HCEC 1CT (cell line): ENCODE data around the gene KLRC1.
"Not testable (repeated sequence)": the region's sequence is repeated elsewhere in the genome, so short reads cannot be mapped to it uniquely, and the experiment has no call there.

Source experiments
- DNase-seq: peaks from one replicate; pipeline ENCODE4 v3.0.0-alpha.2; 2017

KLRC1 gene

DNA sequence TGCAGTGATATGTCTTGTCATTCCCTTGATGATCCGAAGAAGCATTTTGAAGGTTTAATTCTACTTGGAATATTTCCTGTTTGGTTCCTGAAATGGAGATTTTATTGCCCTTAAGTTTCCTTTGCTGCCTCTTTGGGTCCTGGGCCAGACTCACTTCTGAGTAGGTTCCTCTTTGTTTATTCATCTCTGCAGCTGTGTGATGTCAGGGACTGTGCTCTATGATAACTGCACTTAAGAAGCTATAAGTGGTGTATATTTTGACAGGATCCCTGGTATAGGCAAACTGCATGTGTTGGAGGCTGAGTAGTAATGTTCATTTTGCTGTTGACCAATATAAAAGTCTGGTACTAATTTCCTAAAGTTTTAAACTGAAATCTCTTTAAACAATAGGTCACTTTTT lies 43.8 kb downstream of the KLRC1 start, which contains the start of gene KLRC4:
Gene KLRC4 (minus strand): TSS at position 366 of the 400 bp plus-strand sequence. CDS start 182 bp downstream, at position 184.
- DNase-seq: peak; percentile 63

DNA sequence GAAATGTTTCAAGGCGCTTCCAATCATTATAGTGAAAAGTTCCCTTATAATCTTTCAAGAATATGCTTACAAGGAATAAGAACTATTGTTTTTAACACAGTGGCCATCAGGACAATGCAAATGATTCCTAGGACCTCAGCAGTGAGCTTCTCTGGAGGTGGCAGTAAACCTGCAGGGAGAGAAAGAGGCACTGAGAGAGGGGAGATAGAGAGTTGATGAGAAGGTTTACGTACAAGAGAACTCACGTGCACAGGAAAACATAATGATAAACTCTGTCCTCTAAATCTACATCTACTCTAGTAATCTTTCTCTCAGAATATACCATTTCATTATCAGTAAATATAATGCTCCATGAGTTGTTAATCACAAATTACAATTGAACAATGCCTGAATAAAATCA lies 44.3 kb downstream of the KLRC1 start:
- DNase-seq: no peak

DNA sequence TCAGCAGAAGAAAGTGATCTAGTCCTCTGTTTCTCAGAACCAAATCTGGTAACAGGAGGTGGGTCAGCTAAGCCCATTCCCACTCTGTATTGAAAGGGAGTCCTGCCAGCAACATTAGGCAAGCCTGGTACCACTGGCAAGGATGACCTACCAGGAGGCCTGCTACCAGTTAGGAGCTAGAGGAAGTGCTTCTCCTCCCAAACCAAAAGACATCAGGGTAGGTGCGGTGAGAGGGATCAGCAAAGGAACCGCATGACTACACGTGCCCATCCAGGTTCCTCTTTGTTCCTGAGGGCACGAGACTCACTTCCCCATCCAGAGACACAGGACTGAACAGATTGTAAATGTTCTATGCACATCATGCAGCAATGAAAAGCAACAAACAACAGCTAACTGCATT lies 46.5 kb downstream of the KLRC1 start:
- DNase-seq: no peak

DNA sequence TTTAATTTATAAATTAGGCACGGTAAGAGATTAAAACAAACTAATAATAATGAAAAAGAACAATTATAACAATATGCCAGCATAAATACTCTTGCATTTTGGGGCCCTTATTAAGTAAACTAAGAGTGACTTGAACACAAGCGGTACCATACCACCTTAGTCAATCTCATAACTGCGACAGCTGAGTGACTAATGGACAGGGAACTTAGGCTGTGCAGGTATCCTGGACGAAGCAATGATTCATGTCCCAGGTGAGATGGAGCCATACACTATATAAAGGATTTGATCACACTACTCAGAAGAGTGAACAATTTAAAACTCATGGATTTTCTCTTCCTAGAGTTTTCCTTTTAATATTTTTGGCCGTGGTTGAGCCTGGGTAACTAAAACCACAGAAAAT lies 47.9 kb downstream of the KLRC1 start:
- DNase-seq: no peak

DNA sequence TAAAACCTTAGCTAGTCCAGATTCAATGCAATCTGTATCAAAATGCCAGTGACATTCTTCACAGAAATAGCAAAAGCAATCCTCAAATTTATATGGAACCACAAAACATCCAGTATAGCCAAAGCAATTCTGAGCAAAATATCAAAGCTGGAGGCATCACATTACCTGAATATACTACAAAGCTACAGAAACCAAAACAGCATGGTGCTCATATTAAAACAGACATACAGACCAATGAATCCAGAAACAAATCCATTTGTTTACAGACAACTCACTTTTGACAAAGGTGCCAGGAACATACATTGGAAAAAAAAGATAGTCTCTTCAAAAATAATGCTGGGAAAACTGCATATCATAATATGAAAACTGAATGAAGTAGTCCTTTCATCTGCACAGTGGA lies 48.4 kb downstream of the KLRC1 start:
- DNase-seq: no peak

DNA sequence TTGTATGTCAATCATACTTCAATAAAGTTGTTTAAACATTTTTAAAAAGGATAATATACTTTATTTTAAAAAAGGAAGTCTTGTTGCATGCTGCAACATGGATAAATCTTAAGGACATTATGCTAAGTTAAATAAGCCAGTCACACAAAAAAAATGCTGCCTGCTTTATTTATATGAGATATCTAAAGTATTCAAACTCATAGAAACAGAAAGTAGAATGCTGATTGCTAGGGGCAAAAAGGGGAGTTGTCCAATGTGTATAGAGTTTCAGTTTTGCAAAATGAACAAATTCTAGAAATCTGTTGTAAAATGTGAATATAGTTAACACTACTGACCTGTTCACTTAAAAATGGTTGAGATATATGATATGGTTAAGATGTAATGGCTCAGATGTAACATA lies 52.3 kb downstream of the KLRC1 start:
- DNase-seq: no peak

DNA sequence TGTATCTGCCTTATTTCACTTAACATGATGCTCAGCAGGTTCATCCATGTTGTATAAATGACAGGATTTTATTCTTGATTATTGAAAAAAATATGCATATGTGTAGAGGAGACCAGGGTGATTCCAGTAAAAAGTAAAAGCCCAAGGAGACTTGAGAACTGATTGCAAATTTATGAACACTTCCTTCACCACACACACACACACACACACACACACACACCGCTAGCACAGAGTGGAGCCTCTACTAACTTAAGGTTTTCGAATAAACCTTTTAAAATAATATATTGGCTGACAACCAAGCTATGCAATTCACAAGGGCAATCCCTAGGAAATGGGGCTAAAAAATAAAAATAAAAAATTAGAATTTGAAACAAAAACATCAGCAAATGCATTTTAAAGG lies 55.0 kb downstream of the KLRC1 start:
- no peak for DNase-seq

DNA sequence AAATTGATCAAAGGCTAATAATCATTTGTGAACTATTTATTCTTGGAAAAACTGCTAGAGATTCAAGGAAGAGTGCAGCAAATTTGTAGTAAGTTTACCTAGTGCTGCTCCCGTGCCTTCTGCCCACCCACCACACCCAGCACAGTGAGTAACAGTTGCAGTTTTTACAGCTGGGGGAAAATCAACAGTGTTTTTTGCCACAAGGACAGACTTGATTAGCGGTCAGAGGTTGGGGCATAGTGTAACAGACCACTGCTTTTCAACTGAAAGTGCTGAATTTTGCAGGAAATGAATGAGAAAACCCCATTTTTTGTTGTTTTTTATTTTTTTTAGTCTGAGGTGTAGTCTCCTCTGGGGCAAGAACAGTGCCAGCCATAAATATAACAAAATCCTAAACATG lies 55.9 kb downstream of the KLRC1 start:
- no peak for DNase-seq

DNA sequence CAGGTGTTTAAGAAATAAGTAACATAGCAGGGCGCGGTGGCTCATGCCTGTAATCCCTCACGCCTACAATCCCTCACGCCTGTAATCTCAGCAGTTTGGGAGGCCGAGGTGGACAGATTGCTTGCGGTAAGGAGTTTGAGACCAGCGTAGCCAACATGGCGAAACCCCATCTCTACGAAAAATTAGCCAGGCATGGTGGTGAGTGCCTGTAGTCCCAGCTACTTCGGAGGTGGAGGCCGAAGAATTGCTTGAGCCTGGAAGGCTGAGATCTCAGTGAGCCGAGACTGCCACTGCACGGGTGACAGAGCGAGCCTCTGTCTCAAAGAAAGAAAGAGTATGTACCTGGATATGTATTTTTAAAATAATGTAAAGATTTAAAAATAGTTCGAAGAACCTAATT lies 57.0 kb downstream of the KLRC1 start:
- not testable (repeated sequence) for DNase-seq
